GM19372 (cell line): ENCODE measurements around the gene TRIM29.

Experiments
- ATAC-seq: cut with Tn5 transposase; IDR thresholded peaks from one replicate; pipeline ENCODE4 v1.9.1; 2021; ENCODE audit warnings: mild to moderate bottlenecking, low read depth, moderate library complexity; ENCODE audit not compliant: unreplicated experiment

Gene TRIM29

GRCh38 chr11:120102864-120103122, 35.1 kb downstream of the TRIM29 start:
- ATAC-seq = no peak

- no peak for ATAC-seq
These were observed 35.7 kb downstream of the TRIM29 start for GRCh38 chr11:120102050-120102863.

GRCh38 chr11:120098503-120099020, 39.4 kb downstream of the TRIM29 start:
- no peak for ATAC-seq

GRCh38 chr11:120097721-120098385, 40.1 kb downstream of the TRIM29 start:
- no peak for ATAC-seq

- no peak for ATAC-seq
These were observed 41.3 kb downstream of the TRIM29 start for GRCh38 chr11:120096369-120097191.

GRCh38 chr11:120095516-120095915, 42.4 kb downstream of the TRIM29 start:
- ATAC-seq = no peak

GRCh38 chr11:120091701-120092100, 46.2 kb downstream of the TRIM29 start:
- ATAC-seq = no peak

- ATAC-seq = no peak
These were observed 46.8 kb downstream of the TRIM29 start for GRCh38 chr11:120091121-120091520.

GRCh38 chr11:120090411-120090810, 47.5 kb downstream of the TRIM29 start:
- ATAC-seq = no peak

- no peak for ATAC-seq
These were observed 48.6 kb downstream of the TRIM29 start for GRCh38 chr11:120089036-120090001.

GRCh38 chr11:120088056-120088455, 49.9 kb downstream of the TRIM29 start:
- ATAC-seq = no peak

- no peak for ATAC-seq
These were observed 51.3 kb downstream of the TRIM29 start for GRCh38 chr11:120086651-120087050.

- no peak for ATAC-seq
These were observed 57.9 kb downstream of the TRIM29 start for GRCh38 chr11:120079750-120080610.

- ATAC-seq = no peak
These were observed 59.5 kb downstream of the TRIM29 start for GRCh38 chr11:120078397-120078796.

- no peak for ATAC-seq
These were observed 63.8 kb downstream of the TRIM29 start for GRCh38 chr11:120074076-120074475.

- ATAC-seq = no peak
These were observed 64.7 kb downstream of the TRIM29 start for GRCh38 chr11:120073196-120073595.

GRCh38 chr11:120068114-120068573, 69.8 kb downstream of the TRIM29 start:
- ATAC-seq = no peak

- ATAC-seq = no peak
These were observed 70.3 kb downstream of the TRIM29 start for GRCh38 chr11:120067438-120068113.
